ENCODE measurements around the gene CMYA5. TPM values are rescaled to one million over a fixed set of nuclear protein-coding genes. Genes with fewer than 3 reads are reported as not detected.

CMYA5 gene
- total RNA-seq, 2 experiments from 2014 or later, result 0.20 to 0.22 TPM

- Histone ChIP-seq H3K27me3 (ENCODE audit: control insufficient read depth in 1 of 2, insufficient read depth in 2 of 2, low read length in 2 of 2) (peaks cover 6 to 9% of the 10 kb centered on the region in 2 experiments), H3K4me3 (ENCODE audit: low read length) (no peak overlapping the region), H3K27ac (ENCODE audit: low read depth in 1 of 2, low read length in 2 of 2) (no peak overlapping the region), H3K36me3 (ENCODE audit: insufficient read depth, low read length) (no peaks in the 10 kb centered on the region), H3K9me3 (ENCODE audit: control insufficient read depth in 1 of 2, insufficient read depth in 1 of 2, low read length in 2 of 2) (peaks cover 0 to 7% of the 10 kb centered on the region in 2 experiments), H3K4me1 (ENCODE audit: insufficient read depth, low read length) (no peaks in the 10 kb centered on the region)
- no peak for ATAC-seq (ENCODE audit: poor library complexity)
- POLR2A ChIA-PET, result no interaction called here
- no peak for DNase-seq
- intact Hi-C loops (cut with DNase I, micrococcal nuclease), result no loop called here
- H3K27ac Mint-ChIP-seq, result no peak overlapping the region
- H3K4me3 Mint-ChIP-seq, result no peak overlapping the region
- H3K27me3 Mint-ChIP-seq, result peaks cover 6% of the 10 kb centered on the region
- no peaks in the 10 kb centered on the region for H3K36me3 Mint-ChIP-seq (ENCODE audit: low read depth)
- H3K4me1 Mint-ChIP-seq (ENCODE audit: low read depth), result no peaks in the 10 kb centered on the region
- no peak for TF ChIP-seq CTCF (IDR thresholded peaks at IDR 0.05)
- H3K9me3 Mint-ChIP-seq, result no peaks in the 10 kb centered on the region
- CTCF ChIA-PET, result no interaction called here
Observed at GRCh38 chr5:79829260-79829659, 139.6 kb downstream of the CMYA5 start.

- Mint-ChIP-seq H3K4me3 (no peak overlapping the region), H3K36me3 (ENCODE audit: low read depth) (no peaks in the 10 kb centered on the region), H3K27me3 (peaks cover 6% of the 10 kb centered on the region), H3K27ac (no peak overlapping the region), H3K4me1 (ENCODE audit: low read depth) (no peaks in the 10 kb centered on the region), H3K9me3 (no peaks in the 10 kb centered on the region)
- intact Hi-C loops (cut with DNase I, micrococcal nuclease), result no loop called here
- DNase-seq (no peak), ATAC-seq (ENCODE audit: poor library complexity) (no peak)
- H3K9me3 ChIP-seq (ENCODE audit: control insufficient read depth in 1 of 2, insufficient read depth in 1 of 2, low read length in 2 of 2), result no peaks in the 10 kb centered on the region
- no peaks in the 10 kb centered on the region for H3K4me1 ChIP-seq (ENCODE audit: insufficient read depth, low read length)
- no peaks in the 10 kb centered on the region for H3K36me3 ChIP-seq (ENCODE audit: insufficient read depth, low read length)
- ChIA-PET POLR2A (no interaction called here), CTCF (no interaction called here)
- no peak overlapping the region for H3K27ac ChIP-seq (ENCODE audit: low read depth in 1 of 2, low read length in 2 of 2)
- no peak for TF ChIP-seq CTCF (IDR thresholded peaks at IDR 0.05)
- peaks cover 3 to 6% of the 10 kb centered on the region in 2 experiments for H3K27me3 ChIP-seq (ENCODE audit: control insufficient read depth in 1 of 2, insufficient read depth in 2 of 2, low read length in 2 of 2)
- H3K4me3 ChIP-seq (ENCODE audit: low read length), result no peak overlapping the region
Observed at GRCh38 chr5:79831381-79832309, 142.0 kb downstream of the CMYA5 start.

GRCh38 chr5:79832911-79833310 lies 143.3 kb downstream of the CMYA5 start:
- Mint-ChIP-seq H3K9me3 (no peaks in the 10 kb centered on the region), H3K27ac (no peak overlapping the region), H3K4me1 (ENCODE audit: low read depth) (no peaks in the 10 kb centered on the region), H3K27me3 (peaks cover 6% of the 10 kb centered on the region), H3K36me3 (ENCODE audit: low read depth) (no peaks in the 10 kb centered on the region), H3K4me3 (no peak overlapping the region)
- no peaks in the 10 kb centered on the region for H3K4me1 ChIP-seq (ENCODE audit: insufficient read depth, low read length)
- no peak overlapping the region for H3K27ac ChIP-seq (ENCODE audit: low read depth in 1 of 2, low read length in 2 of 2)
- no peak overlapping the region for H3K4me3 ChIP-seq (ENCODE audit: low read length)
- H3K36me3 ChIP-seq (ENCODE audit: insufficient read depth, low read length), result no peaks in the 10 kb centered on the region
- intact Hi-C loops (cut with DNase I, micrococcal nuclease), result no loop called here
- no peak for TF ChIP-seq CTCF (IDR thresholded peaks at IDR 0.05)
- DNase-seq (no peak), ATAC-seq (ENCODE audit: poor library complexity) (no peak)
- ChIA-PET CTCF (no interaction called here), POLR2A (no interaction called here)
- no peaks in the 10 kb centered on the region for H3K9me3 ChIP-seq (ENCODE audit: control insufficient read depth in 1 of 2, insufficient read depth in 1 of 2, low read length in 2 of 2)
- H3K27me3 ChIP-seq (ENCODE audit: control insufficient read depth in 1 of 2, insufficient read depth in 2 of 2, low read length in 2 of 2), result peaks cover 3 to 6% of the 10 kb centered on the region in 2 experiments
